ENCODE results near the gene ACR. TPM values are rescaled to one million over a fixed set of nuclear protein-coding genes. Genes with fewer than 3 reads are reported as not detected.

ACR gene
- total and polyA plus RNA-seq, 3 donors from 2014 or later: 49.5 to 181 (median 88.7) TPM

DNA sequence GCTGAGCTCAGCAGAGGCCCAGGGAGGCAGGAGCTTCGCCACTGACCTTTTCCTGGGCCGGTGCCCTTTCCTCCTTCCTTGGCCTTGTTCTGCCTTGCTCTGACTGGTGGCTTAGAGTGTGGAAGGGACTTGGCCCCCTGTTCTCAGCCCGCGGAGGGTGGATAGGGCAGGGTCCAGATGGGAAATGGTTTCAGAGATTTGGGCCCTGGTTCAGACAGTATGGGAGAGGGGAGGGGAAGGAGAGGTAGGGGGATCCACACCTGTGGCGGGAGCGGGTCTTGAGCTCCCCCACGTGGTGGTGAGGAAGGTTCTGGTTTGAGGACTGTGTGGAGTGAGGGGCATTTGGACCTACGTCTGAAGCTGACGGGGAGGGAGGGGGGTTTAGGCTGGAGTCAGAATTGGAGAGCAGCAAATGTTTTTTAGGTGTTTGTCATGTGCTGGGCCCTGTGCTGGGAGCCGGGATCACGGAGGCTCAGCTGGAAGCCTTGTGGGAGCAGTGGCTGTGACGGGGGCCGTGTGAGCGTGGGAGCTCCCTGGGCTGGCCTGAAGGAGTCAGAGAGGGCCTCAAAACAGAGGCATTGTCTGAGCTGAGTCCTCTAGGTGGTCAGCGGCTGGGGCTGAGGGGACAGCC, 38.1 kb upstream of the ACR start:
- Histone ChIP-seq H3K4me1 (no peaks in the 10 kb centered on the region), H3K27me3 (no peaks in the 10 kb centered on the region), H3K9me3 (no peaks in the 10 kb centered on the region), H3K27ac (no peak overlapping the region), H3K4me3 (no peak overlapping the region), H3K36me3 (ENCODE audit: low read depth, missing control alignments) (no peaks in the 10 kb centered on the region)
- TF ChIP-seq CTCF (IDR thresholded peaks at IDR 0.05) (no peak), POLR2A (IDR thresholded peaks at IDR 0.05) (no peak)
- intact Hi-C loops (cut with DNase I; ENCODE audit: low total_unique reads): no loop called here
- DNase-seq: no peak
- WGBS, 2 donors: 85 to 92% methylated on average over 14 to 15 of the region's 15 CpGs

DNA sequence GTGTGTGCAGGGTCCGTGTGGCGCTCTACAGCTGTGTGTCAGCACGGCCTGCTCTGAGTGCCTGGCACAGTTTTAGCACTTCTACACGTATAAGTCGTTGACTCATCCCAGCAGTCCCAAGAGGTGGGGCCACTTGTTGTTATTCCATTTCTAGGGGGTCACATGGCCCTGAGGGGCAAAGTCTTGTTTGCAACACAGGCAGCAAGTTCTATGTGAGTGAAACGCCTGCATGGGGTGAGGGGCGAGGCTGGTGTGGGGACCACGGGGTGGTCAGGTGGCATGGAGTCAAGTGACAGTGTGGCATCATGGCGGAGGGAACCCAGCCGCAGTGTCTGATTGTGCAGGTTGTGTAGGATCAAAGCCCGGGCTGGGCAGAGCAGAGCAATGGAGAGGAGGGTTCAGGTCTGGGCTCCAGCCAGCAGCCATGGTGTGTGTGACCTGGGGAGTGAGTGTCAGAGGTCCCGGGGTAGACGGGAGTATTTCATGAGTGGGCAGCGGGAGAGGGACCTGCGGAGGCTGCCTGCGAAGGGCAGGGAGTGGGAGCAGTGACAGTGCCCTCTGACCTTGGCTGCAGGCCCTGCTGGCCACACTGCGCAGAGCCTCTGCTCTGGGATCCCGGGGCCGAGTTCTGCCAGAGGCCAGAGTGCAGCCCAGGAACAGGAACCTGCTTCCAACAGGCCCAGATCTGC, 37.5 kb upstream of the ACR start:
- Histone ChIP-seq H3K4me3 (no peak overlapping the region), H3K27ac (no peak overlapping the region), H3K4me1 (no peaks in the 10 kb centered on the region), H3K36me3 (ENCODE audit: low read depth, missing control alignments) (no peaks in the 10 kb centered on the region), H3K27me3 (no peaks in the 10 kb centered on the region), H3K9me3 (no peaks in the 10 kb centered on the region)
- no peak for DNase-seq
- WGBS, 2 donors: 86 to 90% methylated on average over 16 to 19 of the region's 19 CpGs
- intact Hi-C loops (cut with DNase I; ENCODE audit: low total_unique reads): no loop called here
- TF ChIP-seq CTCF (IDR thresholded peaks at IDR 0.05) (no peak), POLR2A (IDR thresholded peaks at IDR 0.05) (no peak)

DNA sequence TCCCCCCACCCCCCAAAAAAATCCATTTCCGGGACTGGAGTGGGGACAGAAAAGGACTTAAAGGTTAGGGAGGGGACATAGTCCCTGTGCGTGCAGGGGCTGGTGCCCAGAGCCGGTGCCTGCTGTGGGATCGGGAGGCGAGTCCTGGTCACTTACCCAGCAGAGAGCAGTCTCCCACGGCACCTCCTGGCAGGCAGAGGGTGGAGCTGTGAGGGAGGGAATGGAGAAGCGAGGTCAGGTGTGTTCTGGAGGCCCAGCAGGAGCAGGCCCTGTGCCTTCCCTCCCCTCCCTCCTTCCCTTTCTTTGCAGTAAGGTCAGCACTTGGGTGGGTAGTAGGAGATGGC, 37.0 kb upstream of the ACR start:
- Histone ChIP-seq H3K27ac (no peak overlapping the region), H3K4me1 (no peaks in the 10 kb centered on the region), H3K4me3 (no peak overlapping the region), H3K27me3 (no peaks in the 10 kb centered on the region), H3K36me3 (ENCODE audit: low read depth, missing control alignments) (no peaks in the 10 kb centered on the region), H3K9me3 (no peaks in the 10 kb centered on the region)
- WGBS, 2 donors: 91 to 92% methylated on average over 6 to 7 of the region's 7 CpGs
- intact Hi-C loops (cut with DNase I; ENCODE audit: low total_unique reads): no loop called here
- no peak for TF ChIP-seq CTCF (IDR thresholded peaks at IDR 0.05)
- no peak for TF ChIP-seq POLR2A (IDR thresholded peaks at IDR 0.05)
- DNase-seq: no peak

DNA sequence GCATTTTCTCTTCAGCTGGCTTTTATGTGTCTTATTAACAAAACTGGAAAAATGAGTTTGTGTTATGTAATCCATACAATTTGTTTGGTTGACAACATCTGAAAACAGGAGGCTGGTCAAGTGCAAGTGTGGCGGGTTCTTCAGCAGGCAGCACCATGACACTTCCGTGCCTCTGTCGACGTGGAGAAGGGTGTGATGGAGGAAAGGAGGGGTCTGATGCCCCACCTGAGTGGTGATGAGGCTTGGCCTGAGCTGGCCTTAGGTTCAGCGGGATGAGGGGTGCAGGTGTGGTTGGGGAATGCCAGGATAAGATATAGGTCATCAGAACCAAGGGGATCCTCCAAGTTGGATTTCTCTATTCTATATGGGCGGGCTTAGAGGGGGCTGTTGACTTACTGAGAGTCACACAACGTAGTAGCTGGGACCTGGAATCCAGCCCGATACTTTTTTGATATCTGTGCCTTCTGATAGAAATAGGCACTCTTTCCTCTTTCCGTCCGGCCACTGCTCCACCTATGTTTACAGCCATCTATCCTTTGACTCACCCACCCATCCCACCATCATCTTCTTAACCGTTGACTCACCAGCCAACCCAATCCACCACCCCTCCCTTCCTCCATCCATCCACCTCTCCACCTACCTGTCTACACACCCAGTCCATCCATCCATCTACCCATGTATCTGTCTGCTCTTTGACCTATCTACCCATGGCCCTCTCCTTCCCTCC, 36.4 kb upstream of the ACR start:
- 90% methylated on average over 11 of the region's 11 CpGs for WGBS, 2 donors
- Histone ChIP-seq H3K27ac (no peak overlapping the region), H3K27me3 (no peaks in the 10 kb centered on the region), H3K4me1 (no peaks in the 10 kb centered on the region), H3K36me3 (ENCODE audit: low read depth, missing control alignments) (no peaks in the 10 kb centered on the region), H3K4me3 (no peak overlapping the region), H3K9me3 (no peaks in the 10 kb centered on the region)
- intact Hi-C loops (cut with DNase I; ENCODE audit: low total_unique reads): no loop called here
- TF ChIP-seq POLR2A (IDR thresholded peaks at IDR 0.05) (no peak), CTCF (IDR thresholded peaks at IDR 0.05) (no peak)
- no peak for DNase-seq

Measured in testis (tissue), 3 donors.